Endothelial cell of umbilical vein (primary cell): ENCODE results near the gene IGSF9.

Experiments used
- EZH2 ChIP-seq: IDR thresholded peaks from 2 replicates; pipeline ENCODE4 v1.6.1; 2012; ENCODE audit warnings: borderline replicate concordance, low read depth, mild to moderate bottlenecking, moderate library complexity, low read length, inconsistent platforms; ENCODE audit not compliant: severe bottlenecking
- FOS ChIP-seq: IDR thresholded peaks from 2 replicates; pipeline ENCODE4 v1.6.1; 2011; ENCODE audit warnings: mild to moderate bottlenecking, low read length, moderate library complexity, borderline replicate concordance; ENCODE audit not compliant: insufficient read depth
- GATA2 ChIP-seq: IDR thresholded peaks from 2 replicates; pipeline ENCODE4 v1.7.0; 2011; ENCODE audit warnings: low read depth, mild to moderate bottlenecking, moderate library complexity, mixed read lengths, low read length; ENCODE audit not compliant: insufficient read length, insufficient read depth
- JUN ChIP-seq: IDR thresholded peaks from 2 replicates; pipeline ENCODE4 v1.6.1; 2011; ENCODE audit warnings: borderline replicate concordance, low read depth; ENCODE audit not compliant: insufficient read length, insufficient read depth
- MAX ChIP-seq: IDR thresholded peaks from 2 replicates; pipeline ENCODE4 v1.6.1; 2011; ENCODE audit not compliant: insufficient read depth, insufficient read length
- POLR2A ChIP-seq: IDR thresholded peaks from 2 replicates; pipeline ENCODE4 v1.6.1; 2012; ENCODE audit warnings: low read depth, mild to moderate bottlenecking, control low read depth, low read length
- TF ChIP-seq, protein P1 (sequence below), 2 donors: IDR thresholded peaks; 1 replicate in 1 of 2; 2 replicates in 1 of 2; pipeline ENCODE4 v1.5.1; 2011; ENCODE audit warnings: low read length in 2 of 2, mild to moderate bottlenecking in 2 of 2, moderate library complexity in 2 of 2, control low read depth in 1 of 2, inconsistent platforms in 1 of 2, low read depth in 1 of 2; ENCODE audit not compliant: insufficient read depth in 1 of 2; ENCODE audit errors: extremely low read depth in 1 of 2

GRCh38 chr1:159991513-159991912 lies 46.1 kb upstream of the IGSF9 start:
- TF ChIP-seq POLR2A = no peak
- TF ChIP-seq, protein P1, sequence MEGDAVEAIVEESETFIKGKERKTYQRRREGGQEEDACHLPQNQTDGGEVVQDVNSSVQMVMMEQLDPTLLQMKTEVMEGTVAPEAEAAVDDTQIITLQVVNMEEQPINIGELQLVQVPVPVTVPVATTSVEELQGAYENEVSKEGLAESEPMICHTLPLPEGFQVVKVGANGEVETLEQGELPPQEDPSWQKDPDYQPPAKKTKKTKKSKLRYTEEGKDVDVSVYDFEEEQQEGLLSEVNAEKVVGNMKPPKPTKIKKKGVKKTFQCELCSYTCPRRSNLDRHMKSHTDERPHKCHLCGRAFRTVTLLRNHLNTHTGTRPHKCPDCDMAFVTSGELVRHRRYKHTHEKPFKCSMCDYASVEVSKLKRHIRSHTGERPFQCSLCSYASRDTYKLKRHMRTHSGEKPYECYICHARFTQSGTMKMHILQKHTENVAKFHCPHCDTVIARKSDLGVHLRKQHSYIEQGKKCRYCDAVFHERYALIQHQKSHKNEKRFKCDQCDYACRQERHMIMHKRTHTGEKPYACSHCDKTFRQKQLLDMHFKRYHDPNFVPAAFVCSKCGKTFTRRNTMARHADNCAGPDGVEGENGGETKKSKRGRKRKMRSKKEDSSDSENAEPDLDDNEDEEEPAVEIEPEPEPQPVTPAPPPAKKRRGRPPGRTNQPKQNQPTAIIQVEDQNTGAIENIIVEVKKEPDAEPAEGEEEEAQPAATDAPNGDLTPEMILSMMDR (IDR thresholded peaks at IDR 0.05; ENCODE audit: extremely low read depth in 1 of 2, insufficient read depth in 1 of 2, low read depth in 1 of 2, low read length in 2 of 2) = no peak
- TF ChIP-seq FOS = no peak
- TF ChIP-seq EZH2 = no peak
- no peak for TF ChIP-seq JUN
- TF ChIP-seq GATA2 = no peak
- TF ChIP-seq MAX = no peak
